Osteocyte (in vitro differentiated cells): ENCODE results near the gene SPATA2. TPM values are rescaled to one million over a fixed set of nuclear protein-coding genes. Genes with fewer than 3 reads are reported as not detected.

Experiments used
- DNase-seq: peaks from one replicate; pipeline ENCODE4 v3.0.0; 2021; ENCODE audit warnings: mixed read lengths; ENCODE audit not compliant: unreplicated experiment; ENCODE audit errors: extremely low spot score
- H3K27ac Mint-ChIP-seq: one replicate; pipeline ENCODE4 v1.8.0; 2021; ENCODE audit warnings: mild to moderate bottlenecking, mixed read lengths; ENCODE audit not compliant: unreplicated experiment
- H3K27me3 Mint-ChIP-seq: one replicate; pipeline ENCODE4 v1.8.0; 2021; ENCODE audit warnings: mixed read lengths; ENCODE audit not compliant: unreplicated experiment
- H3K36me3 Mint-ChIP-seq: one replicate; pipeline ENCODE4 v1.8.0; 2021; ENCODE audit warnings: mixed read lengths; ENCODE audit not compliant: unreplicated experiment
- H3K4me1 Mint-ChIP-seq: one replicate; pipeline ENCODE4 v1.8.0; 2021; ENCODE audit warnings: mixed read lengths; ENCODE audit not compliant: unreplicated experiment
- H3K4me3 Mint-ChIP-seq: one replicate; pipeline ENCODE4 v1.8.0; 2021; ENCODE audit warnings: mild to moderate bottlenecking, moderate library complexity, mixed read lengths; ENCODE audit not compliant: unreplicated experiment
- H3K9me3 Mint-ChIP-seq: one replicate; pipeline ENCODE4 v1.8.0; 2021; ENCODE audit warnings: mixed read lengths; ENCODE audit not compliant: unreplicated experiment
- CTCF ChIP-seq: fragments of 200-600 bp; sonication (generic); IDR thresholded peaks from 2 replicates; pipeline ENCODE4 v1.5.0; 2021; ENCODE audit warnings: antibody characterized with exemption, mild to moderate bottlenecking, moderate library complexity
- total RNA-seq: library from RNA; stranded (reverse); gene quantifications from 2 replicates; pipeline ENCODE4 v1.2.1, GENCODE V29; 2021

The SPATA2 gene
- total RNA-seq, 1 donor from 2014 or later, result 6.6 TPM

- Mint-ChIP-seq H3K4me3 (no peak overlapping the region), H3K9me3 (no peaks in the 10 kb centered on the region), H3K36me3 (peaks cover 60% of the 10 kb centered on the region), H3K4me1 (peaks cover 11% of the 10 kb centered on the region), H3K27ac (no peak overlapping the region), H3K27me3 (no peaks in the 10 kb centered on the region)
- no peak for TF ChIP-seq CTCF
- no peak for DNase-seq
Measured at GRCh38 chr20:49955167-49955566, 39.8 kb upstream of the SPATA2 start.

GRCh38 chr20:49951151-49951550, 35.8 kb upstream of the SPATA2 start:
- H3K27ac Mint-ChIP-seq, result peak overlapping the region; percentile 31
- H3K36me3 Mint-ChIP-seq, result peaks cover 57% of the 10 kb centered on the region
- no peak for DNase-seq
- TF ChIP-seq CTCF, result no peak
- H3K4me1 Mint-ChIP-seq, result peaks cover 33% of the 10 kb centered on the region
- no peak overlapping the region for H3K4me3 Mint-ChIP-seq
- H3K9me3 Mint-ChIP-seq, result no peaks in the 10 kb centered on the region
- H3K27me3 Mint-ChIP-seq, result no peaks in the 10 kb centered on the region

- no peak for DNase-seq
- peaks cover 52% of the 10 kb centered on the region for H3K36me3 Mint-ChIP-seq
- H3K4me1 Mint-ChIP-seq, result peaks cover 34% of the 10 kb centered on the region
- peak overlapping the region; percentile 92 for H3K27ac Mint-ChIP-seq
- no peaks in the 10 kb centered on the region for H3K9me3 Mint-ChIP-seq
- no peak overlapping the region for H3K4me3 Mint-ChIP-seq
- no peaks in the 10 kb centered on the region for H3K27me3 Mint-ChIP-seq
- TF ChIP-seq CTCF, result no peak
Measured at GRCh38 chr20:49948809-49949507, 33.6 kb upstream of the SPATA2 start.

GRCh38 chr20:49948178-49948577, 32.8 kb upstream of the SPATA2 start:
- Mint-ChIP-seq H3K36me3 (peaks cover 46% of the 10 kb centered on the region), H3K27ac (peak overlapping the region; percentile 92), H3K27me3 (no peaks in the 10 kb centered on the region), H3K9me3 (no peaks in the 10 kb centered on the region), H3K4me3 (no peak overlapping the region), H3K4me1 (peaks cover 34% of the 10 kb centered on the region)
- TF ChIP-seq CTCF, result no peak
- no peak for DNase-seq

GRCh38 chr20:49945701-49946477, 30.6 kb upstream of the SPATA2 start:
- H3K27ac Mint-ChIP-seq, result no peak overlapping the region
- peaks cover 43% of the 10 kb centered on the region for H3K36me3 Mint-ChIP-seq
- no peaks in the 10 kb centered on the region for H3K27me3 Mint-ChIP-seq
- no peak overlapping the region for H3K4me3 Mint-ChIP-seq
- TF ChIP-seq CTCF, result no peak
- H3K9me3 Mint-ChIP-seq, result no peaks in the 10 kb centered on the region
- peaks cover 31% of the 10 kb centered on the region for H3K4me1 Mint-ChIP-seq
- DNase-seq, result no peak
